ENCODE results near the gene TAGLN2. TPM values are rescaled to one million over a fixed set of nuclear protein-coding genes. Genes with fewer than 3 reads are reported as not detected.

Gene TAGLN2
- total RNA-seq, 1 experiment from 2014 or later = 464 TPM

DNA sequence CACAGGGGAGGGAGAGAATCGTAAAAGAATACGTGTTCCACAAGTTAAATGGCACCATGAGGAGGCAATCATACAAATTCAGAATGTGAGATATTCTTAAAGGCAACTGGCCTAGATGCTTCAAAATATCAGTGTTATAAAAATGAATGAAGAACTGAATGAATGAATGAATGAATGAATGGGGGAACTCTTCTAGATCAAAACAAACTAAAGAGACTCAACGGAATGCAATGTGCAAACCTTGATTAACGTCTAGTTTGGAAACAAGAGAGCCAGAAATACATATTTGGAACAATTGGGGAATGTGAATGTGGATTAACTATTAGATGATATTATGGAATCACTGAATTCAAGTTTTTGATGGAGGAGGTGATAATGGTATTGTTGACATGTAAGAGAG lies 42.2 kb downstream of the TAGLN2 start:
- Mint-ChIP-seq H3K27ac (ENCODE audit: low read depth, unreplicated experiment) (no peak overlapping the region), H3K36me3 (ENCODE audit: insufficient read depth, unreplicated experiment) (no peaks in the 10 kb centered on the region), H3K4me1 (ENCODE audit: insufficient read depth, unreplicated experiment) (peaks cover 12% of the 10 kb centered on the region), H3K9me3 (ENCODE audit: unreplicated experiment) (no peaks in the 10 kb centered on the region), H3K4me3 (ENCODE audit: unreplicated experiment) (no peak overlapping the region), H3K27me3 (ENCODE audit: insufficient read depth, unreplicated experiment) (no peaks in the 10 kb centered on the region)
- intact Hi-C loops (cut with micrococcal nuclease) = loop anchor here (2.0 kb wide), 1 partner anchor 102 kb away; the partner anchor contains the start of gene DUSP23
- ChIA-PET POLR2A (interaction anchor here (0.6 to 6.1 kb wide), 2 partner anchors 14 to 51 kb away, joined by 4 to 82 read pairs; no protein-coding TSS in a partner anchor), CTCF (interaction anchor here (0.6 to 9.4 kb wide), 5 partner anchors 8 to 685 kb away, joined by 3 to 164 read pairs (median 6); partner anchors contain the start of gene FCRL6)
- DNase-seq (ENCODE audit: unreplicated experiment) = no peak
- TF ChIP-seq, protein P1, sequence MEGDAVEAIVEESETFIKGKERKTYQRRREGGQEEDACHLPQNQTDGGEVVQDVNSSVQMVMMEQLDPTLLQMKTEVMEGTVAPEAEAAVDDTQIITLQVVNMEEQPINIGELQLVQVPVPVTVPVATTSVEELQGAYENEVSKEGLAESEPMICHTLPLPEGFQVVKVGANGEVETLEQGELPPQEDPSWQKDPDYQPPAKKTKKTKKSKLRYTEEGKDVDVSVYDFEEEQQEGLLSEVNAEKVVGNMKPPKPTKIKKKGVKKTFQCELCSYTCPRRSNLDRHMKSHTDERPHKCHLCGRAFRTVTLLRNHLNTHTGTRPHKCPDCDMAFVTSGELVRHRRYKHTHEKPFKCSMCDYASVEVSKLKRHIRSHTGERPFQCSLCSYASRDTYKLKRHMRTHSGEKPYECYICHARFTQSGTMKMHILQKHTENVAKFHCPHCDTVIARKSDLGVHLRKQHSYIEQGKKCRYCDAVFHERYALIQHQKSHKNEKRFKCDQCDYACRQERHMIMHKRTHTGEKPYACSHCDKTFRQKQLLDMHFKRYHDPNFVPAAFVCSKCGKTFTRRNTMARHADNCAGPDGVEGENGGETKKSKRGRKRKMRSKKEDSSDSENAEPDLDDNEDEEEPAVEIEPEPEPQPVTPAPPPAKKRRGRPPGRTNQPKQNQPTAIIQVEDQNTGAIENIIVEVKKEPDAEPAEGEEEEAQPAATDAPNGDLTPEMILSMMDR (IDR thresholded peaks at IDR 0.05; ENCODE audit: unreplicated experiment) = no peak
- BruUV-seq (replicated peaks) = no TSS peak

DNA sequence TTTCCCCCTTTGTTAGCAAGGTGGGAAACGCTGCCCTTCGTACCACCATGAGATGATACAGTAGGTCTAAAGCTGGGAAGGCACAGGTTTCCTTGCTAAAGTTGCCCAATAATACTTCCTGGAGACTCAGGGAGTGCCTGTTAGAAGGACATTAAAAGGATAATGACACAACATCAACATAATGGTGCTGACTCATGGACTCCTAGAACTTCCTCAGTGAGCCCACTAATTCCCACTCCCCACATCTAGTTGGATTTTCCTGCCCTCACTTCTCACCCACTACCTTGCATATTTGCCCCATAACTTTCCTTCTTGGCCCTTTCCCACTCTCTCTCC lies 42.8 kb downstream of the TAGLN2 start:
- DNase-seq (ENCODE audit: unreplicated experiment) = peak; percentile 88
- Mint-ChIP-seq H3K27me3 (ENCODE audit: insufficient read depth, unreplicated experiment) (no peaks in the 10 kb centered on the region), H3K4me1 (ENCODE audit: insufficient read depth, unreplicated experiment) (peaks cover 14% of the 10 kb centered on the region), H3K27ac (ENCODE audit: low read depth, unreplicated experiment) (no peak overlapping the region), H3K4me3 (ENCODE audit: unreplicated experiment) (no peak overlapping the region), H3K9me3 (ENCODE audit: unreplicated experiment) (no peaks in the 10 kb centered on the region), H3K36me3 (ENCODE audit: insufficient read depth, unreplicated experiment) (no peaks in the 10 kb centered on the region)
- ChIA-PET CTCF (interaction anchor here (0.6 to 9.4 kb wide), 9 partner anchors 9 to 169 kb away, joined by 3 to 164 read pairs (median 3); partner anchors contain the start of gene FCRL6), POLR2A (interaction anchor here (0.7 to 6.1 kb wide), 12 partner anchors 9 to 634 kb away, joined by 3 to 82 read pairs (median 8); partner anchors contain the start of genes DUSP23 and PIGM)
- BruUV-seq (replicated peaks) = no TSS peak
- TF ChIP-seq, protein P1 (IDR thresholded peaks at IDR 0.05; ENCODE audit: unreplicated experiment) = no peak
- intact Hi-C loops (cut with micrococcal nuclease) = loop anchor here (1.0 to 2.0 kb wide), 3 partner anchors 28 to 102 kb away; partner anchors contain the start of gene DUSP23

DNA sequence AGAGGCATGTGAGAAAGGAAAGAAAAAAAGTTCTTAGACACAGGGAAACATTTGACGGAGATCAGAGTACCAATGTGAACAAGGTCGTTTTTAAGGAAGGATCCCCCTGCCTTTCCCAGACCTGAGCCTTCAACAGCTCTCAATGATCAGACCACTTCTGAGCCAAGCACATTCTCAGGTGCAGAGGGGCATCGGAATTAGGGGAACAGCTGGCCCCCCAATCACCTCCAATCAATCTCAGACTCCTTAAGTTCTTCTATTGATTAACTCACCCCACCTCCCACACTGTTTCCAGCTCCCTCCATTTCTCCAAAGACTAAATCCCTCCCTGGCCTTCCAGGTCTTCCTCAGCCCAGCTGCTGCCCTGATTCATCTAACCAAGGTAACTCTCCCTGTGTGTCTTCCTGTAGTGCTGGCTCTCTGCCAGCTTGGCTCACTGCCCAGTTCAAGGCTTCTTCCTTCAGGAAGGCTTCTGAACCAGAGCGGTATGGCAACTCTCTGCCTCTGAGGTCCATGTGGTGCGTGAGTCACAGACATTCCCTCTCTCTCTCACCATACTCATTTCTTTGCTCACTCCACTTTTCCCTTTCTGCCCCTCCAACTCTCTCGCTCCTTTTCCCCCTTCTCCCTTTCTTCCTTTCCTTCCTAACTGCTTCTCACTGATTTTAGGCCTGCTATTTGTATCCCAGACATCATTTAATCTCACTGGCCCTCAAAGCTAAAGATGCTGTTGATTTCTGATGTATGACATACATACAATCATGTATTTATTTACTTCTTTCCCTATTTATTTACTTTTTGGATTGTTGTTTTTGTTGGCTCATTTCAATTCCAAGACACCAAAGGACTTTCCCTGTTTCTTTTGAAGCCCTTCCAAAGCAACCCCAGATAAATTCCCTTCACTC lies 43.4 kb downstream of the TAGLN2 start:
- Mint-ChIP-seq H3K27me3 (ENCODE audit: insufficient read depth, unreplicated experiment) (no peaks in the 10 kb centered on the region), H3K36me3 (ENCODE audit: insufficient read depth, unreplicated experiment) (no peaks in the 10 kb centered on the region), H3K4me3 (ENCODE audit: unreplicated experiment) (no peak overlapping the region), H3K4me1 (ENCODE audit: insufficient read depth, unreplicated experiment) (peaks cover 14% of the 10 kb centered on the region), H3K27ac (ENCODE audit: low read depth, unreplicated experiment) (no peak overlapping the region), H3K9me3 (ENCODE audit: unreplicated experiment) (no peaks in the 10 kb centered on the region)
- CTCF ChIA-PET = interaction anchor here (0.6 to 9.4 kb wide), 22 partner anchors 9 to 721 kb away, joined by 3 to 164 read pairs (median 4); partner anchors contain the start of genes DUSP23 and FCRL6
- POLR2A ChIA-PET = interaction anchor here (0.6 to 6.1 kb wide), 14 partner anchors 9 to 633 kb away, joined by 3 to 82 read pairs (median 4); partner anchors contain the start of genes DUSP23 and PIGM
- TF ChIP-seq, protein P1 (IDR thresholded peaks at IDR 0.05; ENCODE audit: unreplicated experiment) = no peak
- DNase-seq (ENCODE audit: unreplicated experiment) = peak; percentile 100
- TSS peak; percentile 96 for BruUV-seq (replicated peaks)
- intact Hi-C loops (cut with micrococcal nuclease) = loop anchor here (1.0 to 2.0 kb wide), 3 partner anchors 28 to 101 kb away; partner anchors contain the start of gene DUSP23

DNA sequence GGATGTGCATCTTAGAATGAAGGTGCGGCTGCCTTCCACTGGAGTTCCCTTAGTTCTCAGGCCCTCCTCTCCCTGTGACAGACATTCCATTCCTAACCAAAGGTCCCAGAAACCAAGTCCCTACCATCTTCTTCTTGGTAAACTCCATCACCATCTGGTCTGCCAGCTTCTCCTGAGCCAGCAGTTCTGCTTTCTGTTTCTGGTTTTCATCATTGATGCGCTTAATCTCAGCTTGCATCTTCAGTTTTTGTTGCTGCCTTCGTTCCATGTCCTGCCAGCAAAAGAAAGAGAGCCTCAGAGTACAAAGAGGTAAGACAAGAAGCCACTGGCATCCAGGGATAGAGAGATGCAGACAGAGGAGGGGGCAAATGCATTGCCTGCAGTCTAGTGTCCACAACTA lies 44.9 kb downstream of the TAGLN2 start:
- TF ChIP-seq, protein P1 (IDR thresholded peaks at IDR 0.05; ENCODE audit: unreplicated experiment) = no peak
- Mint-ChIP-seq H3K4me3 (ENCODE audit: unreplicated experiment) (no peak overlapping the region), H3K36me3 (ENCODE audit: insufficient read depth, unreplicated experiment) (no peaks in the 10 kb centered on the region), H3K4me1 (ENCODE audit: insufficient read depth, unreplicated experiment) (peaks cover 14% of the 10 kb centered on the region), H3K9me3 (ENCODE audit: unreplicated experiment) (no peaks in the 10 kb centered on the region), H3K27me3 (ENCODE audit: insufficient read depth, unreplicated experiment) (no peaks in the 10 kb centered on the region), H3K27ac (ENCODE audit: low read depth, unreplicated experiment) (no peak overlapping the region)
- POLR2A ChIA-PET = interaction anchor here (0.7 to 6.1 kb wide), 9 partner anchors 11 to 99 kb away, joined by 3 to 82 read pairs (median 10); partner anchors contain the start of gene DUSP23
- CTCF ChIA-PET = interaction anchor here (0.7 to 9.4 kb wide), 23 partner anchors 8 to 720 kb away, joined by 3 to 164 read pairs (median 5); no protein-coding TSS in a partner anchor
- intact Hi-C loops (cut with micrococcal nuclease) = no loop called here
- no TSS peak for BruUV-seq (replicated peaks)
- DNase-seq (ENCODE audit: unreplicated experiment) = no peak
